ENCODE data around the gene CHP2.

DNA sequence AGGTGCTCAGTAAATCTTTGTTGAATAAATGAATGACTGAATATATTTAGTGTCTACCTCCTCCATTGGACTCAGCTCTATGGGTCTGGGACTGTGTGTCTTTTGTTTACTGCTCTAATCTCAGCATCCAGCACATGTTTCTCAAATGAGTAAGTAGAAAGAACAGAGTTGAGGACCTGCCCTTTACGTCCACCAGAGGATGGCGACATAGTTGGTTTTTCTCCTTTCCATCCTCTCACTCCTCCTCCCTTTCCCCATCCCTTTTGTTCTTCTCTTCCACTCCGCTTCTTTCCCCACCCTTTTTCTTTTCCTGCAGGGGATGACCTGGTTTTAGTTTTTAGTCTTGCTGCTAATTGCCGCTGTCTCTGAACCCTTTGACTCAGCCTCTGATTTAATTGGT lies 12.1 kb upstream of the CHP2 start:
- TF ChIP-seq ZNF224 (CRISPR knock-in tag; IDR thresholded peaks at IDR 0.05) (no peak), PHF8 (CRISPR knock-in tag; IDR thresholded peaks at IDR 0.05) (no peak), POLR2A (IDR thresholded peaks at IDR 0.05; ENCODE audit: insufficient read depth in 1 of 2, low read depth in 2 of 2, low read length in 2 of 2) (no peak), SP4 (CRISPR knock-in tag; IDR thresholded peaks at IDR 0.05) (no peak), ETV6 (CRISPR knock-in tag; conservative IDR thresholded peaks at IDR 0.05) (no peak), YEATS2 (CRISPR knock-in tag; IDR thresholded peaks at IDR 0.05; ENCODE audit: borderline replicate concordance) (no peak), ZNF549 (CRISPR knock-in tag; IDR thresholded peaks at IDR 0.05) (no peak)
- TF ChIP-seq, protein P1, sequence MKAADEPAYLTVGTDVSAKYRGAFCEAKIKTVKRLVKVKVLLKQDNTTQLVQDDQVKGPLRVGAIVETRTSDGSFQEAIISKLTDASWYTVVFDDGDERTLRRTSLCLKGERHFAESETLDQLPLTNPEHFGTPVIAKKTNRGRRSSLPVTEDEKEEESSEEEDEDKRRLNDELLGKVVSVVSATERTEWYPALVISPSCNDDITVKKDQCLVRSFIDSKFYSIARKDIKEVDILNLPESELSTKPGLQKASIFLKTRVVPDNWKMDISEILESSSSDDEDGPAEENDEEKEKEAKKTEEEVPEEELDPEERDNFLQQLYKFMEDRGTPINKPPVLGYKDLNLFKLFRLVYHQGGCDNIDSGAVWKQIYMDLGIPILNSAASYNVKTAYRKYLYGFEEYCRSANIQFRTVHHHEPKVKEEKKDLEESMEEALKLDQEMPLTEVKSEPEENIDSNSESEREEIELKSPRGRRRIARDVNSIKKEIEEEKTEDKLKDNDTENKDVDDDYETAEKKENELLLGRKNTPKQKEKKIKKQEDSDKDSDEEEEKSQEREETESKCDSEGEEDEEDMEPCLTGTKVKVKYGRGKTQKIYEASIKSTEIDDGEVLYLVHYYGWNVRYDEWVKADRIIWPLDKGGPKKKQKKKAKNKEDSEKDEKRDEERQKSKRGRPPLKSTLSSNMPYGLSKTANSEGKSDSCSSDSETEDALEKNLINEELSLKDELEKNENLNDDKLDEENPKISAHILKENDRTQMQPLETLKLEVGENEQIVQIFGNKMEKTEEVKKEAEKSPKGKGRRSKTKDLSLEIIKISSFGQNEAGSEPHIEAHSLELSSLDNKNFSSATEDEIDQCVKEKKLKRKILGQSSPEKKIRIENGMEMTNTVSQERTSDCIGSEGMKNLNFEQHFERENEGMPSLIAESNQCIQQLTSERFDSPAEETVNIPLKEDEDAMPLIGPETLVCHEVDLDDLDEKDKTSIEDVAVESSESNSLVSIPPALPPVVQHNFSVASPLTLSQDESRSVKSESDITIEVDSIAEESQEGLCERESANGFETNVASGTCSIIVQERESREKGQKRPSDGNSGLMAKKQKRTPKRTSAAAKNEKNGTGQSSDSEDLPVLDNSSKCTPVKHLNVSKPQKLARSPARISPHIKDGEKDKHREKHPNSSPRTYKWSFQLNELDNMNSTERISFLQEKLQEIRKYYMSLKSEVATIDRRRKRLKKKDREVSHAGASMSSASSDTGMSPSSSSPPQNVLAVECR (CRISPR knock-in tag; IDR thresholded peaks at IDR 0.05; ENCODE audit: borderline replicate concordance): no peak
- TF ChIP-seq, protein P2, sequence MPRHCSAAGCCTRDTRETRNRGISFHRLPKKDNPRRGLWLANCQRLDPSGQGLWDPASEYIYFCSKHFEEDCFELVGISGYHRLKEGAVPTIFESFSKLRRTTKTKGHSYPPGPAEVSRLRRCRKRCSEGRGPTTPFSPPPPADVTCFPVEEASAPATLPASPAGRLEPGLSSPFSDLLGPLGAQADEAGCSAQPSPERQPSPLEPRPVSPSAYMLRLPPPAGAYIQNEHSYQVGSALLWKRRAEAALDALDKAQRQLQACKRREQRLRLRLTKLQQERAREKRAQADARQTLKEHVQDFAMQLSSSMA (CRISPR knock-in tag; IDR thresholded peaks at IDR 0.05): no peak
- TF ChIP-seq, protein P3, sequence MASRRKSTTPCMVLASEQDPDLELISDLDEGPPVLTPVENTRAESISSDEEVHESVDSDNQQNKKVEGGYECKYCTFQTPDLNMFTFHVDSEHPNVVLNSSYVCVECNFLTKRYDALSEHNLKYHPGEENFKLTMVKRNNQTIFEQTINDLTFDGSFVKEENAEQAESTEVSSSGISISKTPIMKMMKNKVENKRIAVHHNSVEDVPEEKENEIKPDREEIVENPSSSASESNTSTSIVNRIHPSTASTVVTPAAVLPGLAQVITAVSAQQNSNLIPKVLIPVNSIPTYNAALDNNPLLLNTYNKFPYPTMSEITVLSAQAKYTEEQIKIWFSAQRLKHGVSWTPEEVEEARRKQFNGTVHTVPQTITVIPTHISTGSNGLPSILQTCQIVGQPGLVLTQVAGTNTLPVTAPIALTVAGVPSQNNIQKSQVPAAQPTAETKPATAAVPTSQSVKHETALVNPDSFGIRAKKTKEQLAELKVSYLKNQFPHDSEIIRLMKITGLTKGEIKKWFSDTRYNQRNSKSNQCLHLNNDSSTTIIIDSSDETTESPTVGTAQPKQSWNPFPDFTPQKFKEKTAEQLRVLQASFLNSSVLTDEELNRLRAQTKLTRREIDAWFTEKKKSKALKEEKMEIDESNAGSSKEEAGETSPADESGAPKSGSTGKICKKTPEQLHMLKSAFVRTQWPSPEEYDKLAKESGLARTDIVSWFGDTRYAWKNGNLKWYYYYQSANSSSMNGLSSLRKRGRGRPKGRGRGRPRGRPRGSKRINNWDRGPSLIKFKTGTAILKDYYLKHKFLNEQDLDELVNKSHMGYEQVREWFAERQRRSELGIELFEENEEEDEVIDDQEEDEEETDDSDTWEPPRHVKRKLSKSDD (CRISPR knock-in tag; IDR thresholded peaks at IDR 0.05; ENCODE audit: low read depth): no peak
- TF ChIP-seq, protein P4, sequence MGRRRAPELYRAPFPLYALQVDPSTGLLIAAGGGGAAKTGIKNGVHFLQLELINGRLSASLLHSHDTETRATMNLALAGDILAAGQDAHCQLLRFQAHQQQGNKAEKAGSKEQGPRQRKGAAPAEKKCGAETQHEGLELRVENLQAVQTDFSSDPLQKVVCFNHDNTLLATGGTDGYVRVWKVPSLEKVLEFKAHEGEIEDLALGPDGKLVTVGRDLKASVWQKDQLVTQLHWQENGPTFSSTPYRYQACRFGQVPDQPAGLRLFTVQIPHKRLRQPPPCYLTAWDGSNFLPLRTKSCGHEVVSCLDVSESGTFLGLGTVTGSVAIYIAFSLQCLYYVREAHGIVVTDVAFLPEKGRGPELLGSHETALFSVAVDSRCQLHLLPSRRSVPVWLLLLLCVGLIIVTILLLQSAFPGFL (CRISPR knock-in tag; IDR thresholded peaks at IDR 0.05): no peak

All from HepG2 (cell line).